GM19438 (cell line): ENCODE results near the gene FAM83G.

Source experiments
- ATAC-seq: cut with Tn5 transposase; IDR thresholded peaks from one replicate; pipeline ENCODE4 v1.9.1; 2021; ENCODE audit warnings: low read depth; ENCODE audit not compliant: unreplicated experiment

The FAM83G gene

GRCh38 chr17:18993905-18994526 is 10.5 kb downstream of the FAM83G start:
- ATAC-seq = no peak

- no peak for ATAC-seq
Observed at GRCh38 chr17:18992454-18993130, 12.0 kb downstream of the FAM83G start.

- no peak for ATAC-seq
Observed at GRCh38 chr17:18991531-18992315, 12.8 kb downstream of the FAM83G start.

GRCh38 chr17:18990331-18990730 is 14.2 kb downstream of the FAM83G start:
- ATAC-seq = no peak

- ATAC-seq = no peak
Observed at GRCh38 chr17:18988546-18989173, 15.9 kb downstream of the FAM83G start.

GRCh38 chr17:18987862-18988545 is 16.6 kb downstream of the FAM83G start:
- ATAC-seq = no peak

- no peak for ATAC-seq
Observed at GRCh38 chr17:18987230-18987610, 17.3 kb downstream of the FAM83G start.

GRCh38 chr17:18986541-18987229 is 17.9 kb downstream of the FAM83G start:
- no peak for ATAC-seq

- no peak for ATAC-seq
Observed at GRCh38 chr17:18985475-18985874, 19.1 kb downstream of the FAM83G start.

GRCh38 chr17:18984273-18985114 is 20.1 kb downstream of the FAM83G start:
- no peak for ATAC-seq

GRCh38 chr17:18981642-18982424 is 22.7 kb downstream of the FAM83G start:
- no peak for ATAC-seq

- no peak for ATAC-seq
Observed at GRCh38 chr17:18981335-18981641, 23.3 kb downstream of the FAM83G start.

GRCh38 chr17:18980682-18981334 is 23.8 kb downstream of the FAM83G start:
- no peak for ATAC-seq

GRCh38 chr17:18978655-18979054 is 25.9 kb downstream of the FAM83G start:
- ATAC-seq = no peak

- no peak for ATAC-seq
Observed at GRCh38 chr17:18978050-18978449, 26.5 kb downstream of the FAM83G start.

- ATAC-seq = no peak
Observed at GRCh38 chr17:18977646-18978045, 26.9 kb downstream of the FAM83G start.

- no peak for ATAC-seq
Observed at GRCh38 chr17:18977021-18977420, 27.5 kb downstream of the FAM83G start.

GRCh38 chr17:18976201-18976600 is 28.4 kb downstream of the FAM83G start:
- ATAC-seq = no peak
